IgD-negative memory B cell (primary cell): ENCODE results near the gene FUT8. TPM values are rescaled to one million over a fixed set of nuclear protein-coding genes. Genes with fewer than 3 reads are reported as not detected.
"Not testable (repeated sequence)": the region's sequence is repeated elsewhere in the genome, so short reads cannot be mapped to it uniquely, and the experiment has no call there.

Experiments used
- H3K27ac Mint-ChIP-seq, 3 donors: one replicate each; pipeline ENCODE4 v1.8.0; 2020 to 2022; ENCODE audit warnings: mild to moderate bottlenecking in 3 of 3, mixed read lengths in 3 of 3, moderate library complexity in 1 of 3
- H3K27me3 Mint-ChIP-seq: one replicate; pipeline ENCODE4 v1.8.0; 2021; ENCODE audit warnings: mixed read lengths
- H3K36me3 Mint-ChIP-seq: one replicate; pipeline ENCODE4 v1.8.0; 2020; ENCODE audit warnings: mild to moderate bottlenecking, mixed read lengths
- H3K4me1 Mint-ChIP-seq, 3 donors: one replicate each; pipeline ENCODE4 v1.8.0; 2020 to 2022; ENCODE audit warnings: mixed read lengths in 3 of 3, mild to moderate bottlenecking in 1 of 3
- H3K4me3 Mint-ChIP-seq, 4 donors: one replicate each; pipeline ENCODE4 v1.8.0; 2020 to 2022; ENCODE audit warnings: mild to moderate bottlenecking in 4 of 4, mixed read lengths in 4 of 4, moderate library complexity in 3 of 4
- H3K9me3 Mint-ChIP-seq, 3 donors: one replicate each; pipeline ENCODE4 v1.8.0; 2020 to 2021; ENCODE audit warnings: mixed read lengths in 3 of 3, mild to moderate bottlenecking in 1 of 3
- polyA plus RNA-seq: library from polyadenylated mRNA; unstranded; fragments of 300-500 nt; fragmentation: Illumina TruSeq; gene quantifications from one replicate; pipeline ENCODE4 v1.2.3, GENCODE V29; 2021

Gene FUT8
- polyA plus RNA-seq, 1 donor from 2014 or later: 14.0 TPM

DNA sequence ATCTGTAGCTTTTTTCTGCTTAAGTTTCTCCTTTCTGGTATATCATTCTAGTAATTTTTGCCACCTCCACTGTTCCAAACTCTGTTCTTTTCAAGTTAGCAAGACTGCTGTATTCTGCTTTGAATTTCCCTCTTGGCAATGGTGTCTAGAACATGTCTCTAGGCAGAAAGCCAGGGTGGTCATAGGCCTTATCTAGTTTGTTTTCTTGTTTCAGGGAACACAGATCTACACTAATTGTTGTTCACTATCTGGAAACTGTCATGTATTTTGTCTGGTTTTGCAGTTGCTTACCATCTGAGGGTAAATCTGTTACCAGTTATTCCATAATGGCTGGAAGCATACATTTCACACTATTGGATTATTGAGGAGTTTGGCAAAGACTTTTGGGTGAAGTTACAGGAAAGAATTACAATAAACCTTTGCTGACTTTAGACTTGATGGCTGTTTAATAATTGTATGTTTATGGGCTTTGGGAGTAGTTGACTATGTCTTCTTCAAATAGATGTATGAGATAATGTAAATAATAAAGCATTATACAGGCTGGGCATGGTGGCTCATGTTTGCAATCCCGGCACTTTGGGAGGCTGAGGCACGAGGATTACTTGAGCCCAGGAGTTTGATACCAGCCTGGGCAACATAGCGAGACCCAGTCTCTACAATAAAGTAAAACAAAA is 41.4 kb downstream of the FUT8 start:
- H3K4me1 Mint-ChIP-seq: peaks cover 37 to 40% (median 39%) of the 10 kb centered on the region in 3 donors
- H3K27me3 Mint-ChIP-seq: no peaks in the 10 kb centered on the region
- peaks cover 19% of the 10 kb centered on the region for H3K36me3 Mint-ChIP-seq

GRCh38 chr14:65456247-65456646 is 43.7 kb downstream of the FUT8 start:
- H3K36me3 Mint-ChIP-seq: peaks cover 11% of the 10 kb centered on the region
- peaks cover 0 to 14% (median 5%) of the 10 kb centered on the region in 3 donors for H3K9me3 Mint-ChIP-seq

More for the DNA sequence above, 41.4 kb downstream of the FUT8 start:
- Mint-ChIP-seq H3K27ac (no peak overlapping the region), H3K4me3 (no peak overlapping the region), H3K9me3 (peaks cover 0 to 14% (median 9%) of the 10 kb centered on the region in 3 donors)

GRCh38 chr14:65461730-65462129 is 49.2 kb downstream of the FUT8 start:
- Mint-ChIP-seq H3K9me3 (no peaks in the 10 kb centered on the region), H3K27ac (peak overlapping the region; percentile 15 to 87 (median 51)), H3K4me1 (peaks cover 39 to 50% (median 48%) of the 10 kb centered on the region in 3 donors), H3K27me3 (no peaks in the 10 kb centered on the region), H3K4me3 (peak overlapping the region; percentile 6 to 85 (median 74)), H3K36me3 (no peaks in the 10 kb centered on the region)

More at GRCh38 chr14:65456247-65456646, 43.7 kb downstream of the FUT8 start:
- Mint-ChIP-seq H3K4me3 (no peak overlapping the region), H3K27me3 (no peaks in the 10 kb centered on the region), H3K27ac (peak overlapping the region in 1 of 3 donors; percentile 43), H3K4me1 (peaks cover 36 to 46% (median 46%) of the 10 kb centered on the region in 3 donors)

DNA sequence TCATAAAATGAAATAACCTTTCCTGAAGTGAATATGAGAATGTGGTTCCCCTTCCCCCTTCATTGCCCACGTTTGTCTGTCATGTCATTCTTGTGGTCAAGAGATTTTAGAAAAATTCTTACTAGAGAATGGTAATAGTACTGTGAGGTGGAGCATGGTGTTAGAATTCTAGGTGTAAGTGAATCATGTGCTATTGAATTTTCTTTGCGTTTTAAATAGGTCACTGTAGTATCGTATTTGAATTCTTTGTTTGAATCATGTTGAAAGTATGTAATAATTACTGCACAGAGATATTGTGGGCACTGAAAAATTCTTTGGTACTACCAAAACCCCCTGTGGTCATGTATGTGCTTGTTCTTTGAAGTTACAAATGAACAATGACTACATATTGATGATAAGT is 49.9 kb downstream of the FUT8 start:
- H3K4me1 Mint-ChIP-seq: peaks cover 37 to 46% (median 44%) of the 10 kb centered on the region in 3 donors
- H3K27me3 Mint-ChIP-seq: no peaks in the 10 kb centered on the region
- H3K27ac Mint-ChIP-seq: peak overlapping the region; percentile 15 to 87 (median 51)
- no peaks in the 10 kb centered on the region for H3K9me3 Mint-ChIP-seq
- peak overlapping the region in 2 of 4 donors; percentile 18 to 29 for H3K4me3 Mint-ChIP-seq
- H3K36me3 Mint-ChIP-seq: peaks cover 2% of the 10 kb centered on the region

DNA sequence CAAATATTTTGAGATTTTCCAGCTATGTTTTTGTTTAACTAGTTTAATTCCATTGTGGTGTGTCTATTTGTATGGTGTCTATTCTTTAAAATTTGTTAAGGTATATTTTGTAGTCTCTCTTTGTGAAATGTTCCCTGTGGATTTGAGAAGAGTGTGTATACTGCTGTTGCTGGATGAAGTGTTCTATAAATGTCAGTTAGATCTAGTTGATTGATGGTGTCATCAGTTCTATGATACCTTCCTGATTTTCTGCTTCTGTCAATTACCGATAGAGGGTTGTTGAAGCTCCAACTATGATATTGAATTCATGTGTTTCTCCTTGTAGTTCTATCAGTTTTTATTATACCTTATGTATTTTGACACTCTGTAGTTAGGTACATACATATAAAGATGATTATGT is 53.1 kb downstream of the FUT8 start:
- H3K4me1 Mint-ChIP-seq: peaks cover 51 to 59% (median 54%) of the 10 kb centered on the region in 3 donors
- peaks cover 2% of the 10 kb centered on the region for H3K36me3 Mint-ChIP-seq
- H3K27me3 Mint-ChIP-seq: no peaks in the 10 kb centered on the region
- no peak overlapping the region for H3K4me3 Mint-ChIP-seq
- H3K27ac Mint-ChIP-seq: no peak overlapping the region
- no peaks in the 10 kb centered on the region for H3K9me3 Mint-ChIP-seq

- peak overlapping the region in 1 of 3 donors; percentile 59 for H3K27ac Mint-ChIP-seq
- not testable (repeated sequence) for H3K27me3 Mint-ChIP-seq, H3K36me3 Mint-ChIP-seq, H3K9me3 Mint-ChIP-seq
- peaks cover 47 to 49% (median 47%) of the 10 kb centered on the region in 3 donors for H3K4me1 Mint-ChIP-seq
- H3K4me3 Mint-ChIP-seq: peak overlapping the region in 1 of 4 donors; percentile 87
Measured at GRCh38 chr14:65467926-65468325, 55.4 kb downstream of the FUT8 start.

GRCh38 chr14:65469903-65470302 is 57.4 kb downstream of the FUT8 start:
- H3K27ac Mint-ChIP-seq: peak overlapping the region in 1 of 3 donors; percentile 88
- peak overlapping the region in 1 of 4 donors; percentile 58 for H3K4me3 Mint-ChIP-seq
- H3K36me3 Mint-ChIP-seq: peaks cover 2% of the 10 kb centered on the region
- H3K9me3 Mint-ChIP-seq: no peaks in the 10 kb centered on the region
- no peaks in the 10 kb centered on the region for H3K27me3 Mint-ChIP-seq
- peaks cover 39 to 43% (median 41%) of the 10 kb centered on the region in 3 donors for H3K4me1 Mint-ChIP-seq

DNA sequence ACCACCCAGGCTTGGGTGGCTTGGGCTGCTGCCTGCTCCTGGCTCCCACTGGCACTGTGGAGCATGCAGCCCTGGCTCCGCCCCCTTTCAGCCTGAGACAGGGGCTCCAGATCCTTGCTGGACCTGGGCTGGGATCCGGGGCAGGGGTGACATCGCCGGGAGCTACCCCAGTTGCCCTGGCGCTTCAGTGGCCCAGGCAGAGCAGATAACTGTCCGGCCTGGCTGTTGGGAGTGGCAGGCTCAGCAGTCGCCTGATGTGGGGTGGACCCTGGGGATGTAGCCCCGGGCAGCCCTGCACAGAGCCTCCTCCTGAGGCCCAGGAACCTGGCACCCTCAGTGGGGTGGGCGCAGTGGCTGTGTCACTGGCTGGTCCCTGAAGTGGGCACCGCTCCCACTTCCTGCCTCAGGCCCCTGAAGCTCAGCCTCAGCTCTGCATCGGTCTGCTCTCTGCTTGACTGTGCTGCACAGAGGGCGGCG is 57.9 kb downstream of the FUT8 start:
- peaks cover 2% of the 10 kb centered on the region for H3K36me3 Mint-ChIP-seq
- no peaks in the 10 kb centered on the region for H3K27me3 Mint-ChIP-seq
- peak overlapping the region in 2 of 4 donors; percentile 57 to 90 for H3K4me3 Mint-ChIP-seq
- no peaks in the 10 kb centered on the region for H3K9me3 Mint-ChIP-seq
- peaks cover 37 to 46% (median 40%) of the 10 kb centered on the region in 3 donors for H3K4me1 Mint-ChIP-seq
- H3K27ac Mint-ChIP-seq: no peak overlapping the region

GRCh38 chr14:65471038-65471878 is 58.7 kb downstream of the FUT8 start:
- peak overlapping the region in 2 of 4 donors; percentile 10 to 90 for H3K4me3 Mint-ChIP-seq
- H3K27ac Mint-ChIP-seq: peak overlapping the region; percentile 36 to 89 (median 89)
- peaks cover 2% of the 10 kb centered on the region for H3K36me3 Mint-ChIP-seq
- H3K4me1 Mint-ChIP-seq: peaks cover 41 to 45% (median 45%) of the 10 kb centered on the region in 3 donors
- no peaks in the 10 kb centered on the region for H3K27me3 Mint-ChIP-seq
- H3K9me3 Mint-ChIP-seq: no peaks in the 10 kb centered on the region

DNA sequence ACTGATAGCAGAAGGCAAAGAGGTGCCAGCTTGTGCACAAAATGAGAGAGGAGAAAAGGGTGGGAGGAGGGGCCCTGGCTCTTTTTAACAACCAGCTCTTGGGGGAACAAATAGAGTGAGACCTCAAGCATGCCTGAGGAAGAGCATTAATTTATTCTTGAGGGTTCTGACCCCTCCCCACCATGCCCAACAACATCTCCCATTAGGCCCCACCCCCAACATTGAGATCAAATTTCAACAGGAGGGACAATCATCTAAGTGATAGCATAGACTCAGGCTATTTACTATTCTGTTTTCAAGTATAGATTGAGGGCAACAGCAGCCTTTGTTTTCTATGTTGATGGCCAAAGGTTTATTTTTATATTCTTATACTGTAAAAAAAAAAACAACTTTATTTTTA is 59.7 kb downstream of the FUT8 start:
- no peak overlapping the region for H3K4me3 Mint-ChIP-seq
- no peaks in the 10 kb centered on the region for H3K9me3 Mint-ChIP-seq
- no peaks in the 10 kb centered on the region for H3K27me3 Mint-ChIP-seq
- no peaks in the 10 kb centered on the region for H3K36me3 Mint-ChIP-seq
- peaks cover 45 to 48% (median 47%) of the 10 kb centered on the region in 3 donors for H3K4me1 Mint-ChIP-seq
- peak overlapping the region in 1 of 3 donors; percentile 89 for H3K27ac Mint-ChIP-seq

DNA sequence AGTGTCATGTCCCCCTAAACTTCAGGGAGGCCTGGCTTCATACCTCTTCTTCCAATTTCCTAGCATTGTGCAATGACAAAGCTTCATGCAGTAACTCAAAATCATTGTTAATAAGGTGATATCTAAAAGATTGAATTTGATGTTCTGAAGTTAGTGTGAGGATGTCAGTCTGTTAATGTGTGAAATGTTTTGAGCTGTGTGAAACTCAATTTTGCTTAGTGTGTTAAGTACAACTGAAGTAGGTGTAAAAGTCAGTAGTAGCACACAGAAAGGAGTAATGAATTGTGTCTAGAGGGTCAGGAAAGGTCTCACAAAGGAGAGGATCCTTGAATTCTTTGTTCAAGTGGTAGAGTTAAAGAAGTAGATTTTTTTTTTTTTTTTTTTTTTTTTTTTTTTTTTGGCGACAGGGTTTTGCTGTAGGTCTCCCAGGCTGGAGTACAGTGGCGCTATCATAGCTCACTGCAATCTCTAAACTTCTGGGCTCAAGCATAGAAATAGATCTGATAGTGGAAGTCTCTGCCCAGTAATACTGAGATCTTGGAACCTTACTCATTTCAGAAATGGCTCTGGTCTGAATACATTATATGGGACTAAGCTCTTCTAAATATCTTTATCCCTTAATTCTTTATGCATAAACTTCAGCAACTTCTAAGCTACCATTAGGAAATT is 63.9 kb downstream of the FUT8 start:
- Mint-ChIP-seq H3K4me3 (no peak overlapping the region), H3K27ac (peak overlapping the region in 1 of 3 donors; percentile 50), H3K27me3 (no peaks in the 10 kb centered on the region), H3K4me1 (peaks cover 48 to 52% (median 51%) of the 10 kb centered on the region in 3 donors), H3K36me3 (no peaks in the 10 kb centered on the region), H3K9me3 (no peaks in the 10 kb centered on the region)

DNA sequence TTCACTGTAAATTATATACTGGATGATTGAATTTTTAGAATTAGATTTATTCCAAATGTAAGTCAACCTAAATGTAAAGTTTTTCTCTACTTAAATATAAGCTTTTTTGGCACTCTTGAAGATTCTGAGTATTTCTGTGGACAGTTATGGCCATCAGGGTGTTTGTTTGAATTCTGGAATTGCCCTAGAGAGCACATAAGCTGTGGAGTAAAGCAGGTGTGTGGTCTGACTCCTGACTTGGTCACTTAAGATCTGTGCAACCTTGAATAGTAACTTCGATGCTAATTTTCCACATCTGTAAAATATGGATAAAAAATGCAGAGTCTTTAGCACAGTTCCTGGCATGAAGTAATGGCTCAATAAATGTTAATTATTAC is 64.4 kb downstream of the FUT8 start:
- H3K27ac Mint-ChIP-seq: no peak overlapping the region
- no peaks in the 10 kb centered on the region for H3K27me3 Mint-ChIP-seq
- H3K4me1 Mint-ChIP-seq: peaks cover 49 to 52% (median 51%) of the 10 kb centered on the region in 3 donors
- no peaks in the 10 kb centered on the region for H3K9me3 Mint-ChIP-seq
- no peaks in the 10 kb centered on the region for H3K36me3 Mint-ChIP-seq
- no peak overlapping the region for H3K4me3 Mint-ChIP-seq

DNA sequence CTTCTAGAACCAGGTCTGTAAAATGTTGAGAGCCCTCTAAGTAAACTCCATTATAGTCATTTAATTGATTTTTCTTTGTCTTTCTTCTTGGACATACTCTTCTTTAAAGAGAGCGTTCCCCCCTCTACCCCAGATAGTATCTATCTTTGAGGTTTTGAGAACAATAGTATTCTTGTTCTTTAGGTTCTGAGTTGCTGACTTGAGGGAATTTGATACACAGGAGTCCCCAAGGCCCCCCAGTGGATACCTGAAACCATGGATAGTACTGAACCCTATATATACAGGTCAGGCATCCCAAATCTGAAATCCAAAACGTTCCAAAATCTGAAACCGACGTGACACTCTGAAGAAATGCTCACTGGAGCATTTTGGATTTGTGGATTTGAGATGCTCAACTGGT is 65.5 kb downstream of the FUT8 start:
- peaks cover 56 to 59% (median 59%) of the 10 kb centered on the region in 3 donors for H3K4me1 Mint-ChIP-seq
- no peaks in the 10 kb centered on the region for H3K9me3 Mint-ChIP-seq
- peak overlapping the region in 2 of 3 donors; percentile 1 to 65 for H3K27ac Mint-ChIP-seq
- H3K36me3 Mint-ChIP-seq: peaks cover under 1% of the 10 kb centered on the region
- H3K27me3 Mint-ChIP-seq: no peaks in the 10 kb centered on the region
- H3K4me3 Mint-ChIP-seq: no peak overlapping the region

GRCh38 chr14:65478596-65478995 is 66.1 kb downstream of the FUT8 start:
- Mint-ChIP-seq H3K9me3 (no peaks in the 10 kb centered on the region), H3K4me1 (peaks cover 58 to 63% (median 63%) of the 10 kb centered on the region in 3 donors), H3K4me3 (peak overlapping the region in 1 of 4 donors; percentile 6), H3K36me3 (peaks cover 3% of the 10 kb centered on the region), H3K27me3 (no peaks in the 10 kb centered on the region), H3K27ac (peak overlapping the region; percentile 1 to 63 (median 17))
